IPS-18c (cell line): Measurements from ENCODE around the gene SLC38A1.

Experiments used
- H3K4me3 ChIP-seq: 2 replicates; pipeline ENCODE4 v1.7.0; 2013; ENCODE audit warnings: low read depth, mild to moderate bottlenecking, low read length, moderate library complexity; ENCODE audit not compliant: insufficient read depth
- H3K9me3 ChIP-seq: one replicate; pipeline ENCODE4 v1.6.1; 2013; ENCODE audit warnings: mild to moderate bottlenecking, low read length, moderate library complexity; ENCODE audit not compliant: control insufficient read depth, insufficient read depth

Gene SLC38A1

GRCh38 chr12:46136249-46136648 is 132.6 kb downstream of the SLC38A1 start:
- Histone ChIP-seq H3K4me3 (no peak overlapping the region), H3K9me3 (no peaks in the 10 kb centered on the region)

DNA sequence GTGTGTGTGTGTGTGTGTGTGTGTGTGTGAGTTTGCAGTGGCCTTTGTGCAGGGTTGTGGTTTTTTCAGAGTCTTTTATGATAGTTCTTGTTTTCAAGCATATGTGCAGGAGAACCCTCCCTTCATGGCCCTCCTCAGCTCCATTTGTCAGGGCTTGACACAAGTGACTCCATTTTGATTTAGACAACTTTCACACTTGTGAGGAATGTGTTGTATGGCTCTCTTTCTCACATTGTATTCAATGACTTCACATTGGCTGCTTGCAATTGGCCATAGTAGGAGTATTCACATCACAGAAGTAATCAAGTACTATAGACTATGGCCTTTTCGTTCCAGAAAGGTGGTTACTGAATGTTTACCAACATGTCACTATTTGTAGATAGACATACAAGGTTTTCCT is 133.1 kb downstream of the SLC38A1 start:
- Histone ChIP-seq H3K4me3 (no peak overlapping the region), H3K9me3 (no peaks in the 10 kb centered on the region)

DNA sequence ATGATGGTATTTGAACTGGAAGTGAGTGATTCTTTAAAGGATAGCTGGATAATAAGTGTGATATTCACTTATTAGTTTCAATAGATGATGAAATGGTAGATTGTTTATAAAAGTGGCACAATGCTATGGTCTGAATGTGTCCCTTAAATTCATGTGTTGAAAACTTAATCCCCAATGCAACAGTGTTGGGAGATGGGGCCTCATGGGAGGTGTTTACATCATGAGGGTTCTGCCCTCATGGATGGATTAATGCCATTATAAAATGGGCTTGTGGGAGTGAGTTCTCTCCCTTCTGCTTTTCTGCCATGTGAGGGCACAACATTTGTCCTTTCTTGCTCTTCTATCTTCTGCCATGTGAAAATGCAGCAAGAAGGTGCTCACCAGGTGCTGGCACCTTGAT is 134.0 kb downstream of the SLC38A1 start:
- Histone ChIP-seq H3K4me3 (no peak overlapping the region), H3K9me3 (no peaks in the 10 kb centered on the region)

DNA sequence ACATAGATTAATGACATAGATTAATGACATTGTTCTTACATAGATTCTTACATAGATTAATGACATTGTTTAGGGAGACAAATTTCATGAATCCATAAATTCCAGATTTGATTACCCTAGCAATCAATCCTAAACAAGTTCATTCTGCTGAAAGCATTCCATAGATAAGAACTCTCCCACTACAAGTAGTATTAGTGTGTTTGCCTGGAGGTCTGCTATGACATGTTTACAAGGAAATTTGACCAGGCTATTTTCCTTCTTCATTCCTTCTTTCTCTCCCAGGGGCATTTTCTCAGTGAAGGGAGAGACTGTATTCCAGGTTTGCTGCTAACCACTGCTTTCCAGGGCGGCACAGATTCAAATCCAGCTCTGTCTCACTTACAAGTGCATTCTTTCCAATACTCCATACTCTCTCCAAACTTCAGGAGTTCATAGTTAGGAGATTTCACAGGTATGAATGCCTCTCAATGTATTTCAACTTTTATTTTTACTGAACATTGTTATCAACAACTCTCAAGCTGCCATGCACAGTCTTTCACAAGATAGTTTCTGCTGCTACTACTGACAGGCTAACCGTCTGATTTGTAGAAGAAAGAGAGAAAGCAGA is 134.5 kb downstream of the SLC38A1 start:
- Histone ChIP-seq H3K4me3 (no peak overlapping the region), H3K9me3 (no peaks in the 10 kb centered on the region)

DNA sequence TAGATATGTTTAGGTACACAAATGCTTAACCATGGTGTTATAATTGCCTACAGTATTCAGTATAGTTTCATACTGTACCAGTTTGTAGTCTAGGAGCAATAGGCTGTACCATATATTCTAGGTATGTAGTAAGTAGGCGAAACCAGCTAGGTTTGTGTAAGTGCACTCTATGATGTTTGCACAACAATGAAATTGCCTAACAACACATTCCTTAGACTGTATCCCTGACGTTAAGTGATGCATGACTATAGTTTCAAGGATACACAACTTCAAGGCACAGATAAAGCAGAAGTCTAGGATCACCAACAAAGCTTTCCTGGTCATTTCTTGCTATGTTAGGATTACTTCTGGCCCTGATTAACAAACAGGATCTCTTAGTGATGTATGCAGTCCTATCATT is 135.1 kb downstream of the SLC38A1 start:
- Histone ChIP-seq H3K4me3 (no peak overlapping the region), H3K9me3 (no peaks in the 10 kb centered on the region)
